Cortex of kidney (tissue), 1 donor: ENCODE measurements around the gene NPFF.

Experiments used
- DNase-seq: peaks from one replicate; lab custom pipeline; 2025; lab: John Stamatoyannopoulos, UW

The NPFF gene

GRCh38 chr12:53513712-53514410 lies 6.6 kb upstream of the NPFF start:
- DNase-seq = no peak

DNA sequence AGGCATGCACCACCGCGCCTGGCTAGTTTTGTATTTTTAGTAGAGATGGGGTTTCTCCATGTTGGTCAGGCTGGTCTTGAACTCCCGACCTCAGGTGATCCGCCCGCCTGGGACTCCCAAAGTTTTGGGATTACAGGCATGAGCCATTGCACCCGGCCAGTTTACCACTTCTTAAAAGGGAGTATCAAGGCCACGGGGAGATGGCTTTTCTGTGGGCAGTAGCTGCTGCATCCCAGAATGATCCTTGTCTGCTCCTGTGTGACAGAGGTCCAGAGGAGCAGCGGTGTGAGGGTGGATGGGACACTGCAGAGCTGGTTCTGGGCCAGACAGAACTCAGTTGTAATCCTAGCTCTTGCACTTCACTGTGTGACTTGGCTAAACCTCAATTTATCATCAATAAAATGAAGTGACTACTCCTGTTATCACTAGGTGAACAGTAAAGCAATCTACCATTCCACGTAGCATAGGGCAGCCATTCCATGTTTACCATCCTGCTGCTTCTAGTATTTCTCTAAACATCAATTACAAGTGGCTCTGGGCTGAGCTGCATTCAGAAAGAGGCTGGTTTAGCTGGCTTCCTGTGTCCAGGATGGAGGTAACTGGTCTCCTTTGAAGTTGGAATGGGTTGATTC lies 3.0 kb upstream of the NPFF start:
- no peak for DNase-seq

GRCh38 chr12:53508534-53509170 lies 1.4 kb upstream of the NPFF start:
- DNase-seq = no peak

DNA sequence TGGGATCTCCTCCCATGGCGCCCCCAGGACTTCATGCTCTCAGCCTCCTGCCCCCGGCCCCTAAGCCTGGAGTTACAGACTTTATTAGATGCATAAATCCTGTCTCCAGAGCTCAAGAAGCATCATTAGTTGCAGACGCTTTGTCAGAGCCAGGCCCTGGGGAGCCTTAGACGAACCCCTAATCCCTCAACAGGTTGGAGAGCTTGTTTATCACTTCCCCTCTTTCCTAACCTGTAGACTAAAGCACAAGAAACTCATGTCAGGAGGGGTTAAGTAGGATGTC lies 260 bp upstream of the NPFF start:
- no peak for DNase-seq

DNA sequence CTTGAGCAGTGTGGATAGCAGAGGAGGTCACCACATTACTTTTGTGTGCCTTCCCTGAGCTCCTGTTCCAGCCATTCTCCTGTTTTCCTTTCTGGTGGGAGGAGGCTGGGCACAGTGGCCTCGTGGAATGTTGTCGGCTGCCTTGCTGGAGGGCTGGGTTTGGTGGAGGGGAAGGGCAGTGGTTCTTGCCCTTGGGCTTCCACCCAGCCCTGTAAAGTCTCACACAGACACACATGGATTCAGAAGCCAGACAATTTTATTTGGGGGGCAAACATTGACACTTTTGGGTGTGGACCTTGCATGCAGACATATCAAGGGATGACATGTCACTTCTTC lies 866 bp downstream of the NPFF start:
- DNase-seq = no peak

GRCh38 chr12:53505555-53506449 lies 1.5 kb downstream of the NPFF start:
- DNase-seq = no peak

GRCh38 chr12:53505086-53505485 lies 2.2 kb downstream of the NPFF start:
- DNase-seq = no peak

GRCh38 chr12:53504004-53504920 lies 3.0 kb downstream of the NPFF start:
- no peak for DNase-seq

DNA sequence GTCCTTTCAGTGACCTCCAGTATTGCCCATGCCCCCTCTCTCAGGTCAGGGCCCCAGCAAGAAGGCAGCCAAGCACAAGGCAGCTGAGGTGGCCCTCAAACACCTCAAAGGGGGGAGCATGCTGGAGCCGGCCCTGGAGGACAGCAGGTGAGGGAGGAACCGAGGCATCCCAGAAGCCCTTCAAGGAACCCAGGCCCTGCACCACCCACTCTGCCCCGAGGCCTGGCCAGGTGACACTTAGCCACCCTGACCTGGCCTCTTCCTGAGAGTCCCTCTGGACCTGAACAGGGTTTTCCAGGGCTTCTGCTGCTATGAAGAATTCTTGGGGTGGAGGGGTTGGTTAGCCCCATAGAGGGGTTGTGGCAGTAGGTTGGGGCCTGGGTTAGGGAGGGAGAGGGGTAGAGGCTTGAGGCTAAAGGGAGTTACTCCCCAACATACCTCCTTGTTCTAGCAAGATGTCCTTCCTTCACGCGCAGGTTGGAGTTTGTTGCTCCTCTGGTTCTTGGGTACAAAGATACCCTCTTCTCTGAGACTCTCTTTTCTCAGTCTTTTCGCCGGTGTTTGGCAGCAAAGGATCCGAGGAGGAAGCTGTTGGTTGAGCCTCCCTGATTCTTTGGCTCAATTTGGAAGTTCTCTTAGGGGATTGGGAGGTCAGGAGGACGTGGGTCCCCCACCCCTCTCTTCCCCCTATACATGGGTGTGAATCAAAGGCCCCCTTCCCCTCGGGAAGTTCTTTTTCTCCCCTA lies 4.1 kb downstream of the NPFF start:
- no peak for DNase-seq

- DNase-seq = no peak
Measured at GRCh38 chr12:53502331-53502730, 5.0 kb downstream of the NPFF start.

DNA sequence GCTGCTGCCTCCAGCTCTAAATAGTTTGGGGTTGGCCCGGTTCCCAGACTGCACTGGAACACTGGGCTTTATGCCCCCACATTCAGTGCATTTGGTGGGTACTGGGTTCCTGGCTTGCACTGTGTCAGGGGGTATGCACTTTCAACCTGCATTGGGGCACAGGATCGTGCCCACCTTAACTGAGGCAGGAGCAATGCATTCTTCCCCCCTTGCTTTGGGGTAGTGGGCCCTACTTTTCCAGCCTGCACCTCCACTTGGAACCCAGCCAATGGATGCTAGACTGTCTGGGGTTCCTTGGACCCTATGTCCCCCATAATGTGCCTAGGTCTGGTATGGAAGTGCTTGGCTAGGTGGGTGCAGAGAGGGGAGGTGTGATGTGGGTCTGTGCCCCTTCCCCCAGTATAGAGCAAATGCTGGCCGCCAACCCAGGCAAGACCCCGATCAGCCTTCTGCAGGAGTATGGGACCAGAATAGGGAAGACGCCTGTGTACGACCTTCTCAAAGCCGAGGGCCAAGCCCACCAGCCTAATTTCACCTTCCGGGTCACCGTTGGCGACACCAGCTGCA lies 5.6 kb downstream of the NPFF start:
- DNase-seq = no peak

DNA sequence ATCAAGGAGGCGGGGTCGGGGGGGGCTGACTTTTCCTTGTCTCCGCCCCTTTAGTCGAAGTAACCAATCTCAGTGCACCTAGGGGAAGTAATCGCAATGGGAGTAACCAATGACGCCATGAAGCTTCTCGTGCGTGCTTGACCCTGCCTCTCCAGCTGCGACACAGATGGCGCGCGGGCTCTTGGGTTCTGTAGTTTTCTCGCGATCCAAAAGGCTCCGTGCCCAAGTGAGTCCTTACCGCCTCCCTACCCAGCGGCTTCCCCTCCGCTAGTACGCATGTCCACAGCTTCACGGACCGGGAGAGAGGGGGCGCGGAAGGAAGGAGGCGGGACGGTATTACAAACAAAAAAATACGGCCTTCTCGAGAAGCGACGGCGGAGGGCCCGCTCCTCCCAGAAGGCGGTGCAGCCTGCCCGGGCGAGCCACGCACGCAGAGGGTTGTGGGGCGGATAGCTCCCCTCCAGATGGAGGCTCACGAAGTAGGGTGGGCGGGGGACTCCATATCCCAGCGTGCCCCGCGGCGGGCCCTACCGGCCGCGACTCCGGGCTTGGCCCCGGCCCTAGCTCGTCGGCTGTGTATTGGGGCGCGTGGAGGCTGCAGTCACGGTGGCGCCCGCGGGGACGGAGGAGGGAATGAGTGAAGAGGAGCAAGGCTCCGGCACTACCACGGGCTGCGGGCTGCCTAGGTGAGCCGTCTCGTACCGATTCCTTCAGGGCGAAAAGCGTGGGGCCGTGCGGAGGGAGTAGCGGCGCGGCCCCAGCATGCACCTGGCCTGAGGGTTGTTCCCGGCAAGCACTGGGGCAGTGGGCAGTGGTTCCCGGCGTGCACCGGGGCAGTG lies 6.3 kb downstream of the NPFF start, which contains the start of gene TARBP2:
TARBP2 (plus strand) TSS at position 508 of the 839 bp plus-strand sequence; CDS start at position 634, 126 bp downstream.
- DNase-seq = peak; percentile 92

GRCh38 chr12:53500142-53500775 lies 7.0 kb downstream of the NPFF start:
- no peak for DNase-seq

DNA sequence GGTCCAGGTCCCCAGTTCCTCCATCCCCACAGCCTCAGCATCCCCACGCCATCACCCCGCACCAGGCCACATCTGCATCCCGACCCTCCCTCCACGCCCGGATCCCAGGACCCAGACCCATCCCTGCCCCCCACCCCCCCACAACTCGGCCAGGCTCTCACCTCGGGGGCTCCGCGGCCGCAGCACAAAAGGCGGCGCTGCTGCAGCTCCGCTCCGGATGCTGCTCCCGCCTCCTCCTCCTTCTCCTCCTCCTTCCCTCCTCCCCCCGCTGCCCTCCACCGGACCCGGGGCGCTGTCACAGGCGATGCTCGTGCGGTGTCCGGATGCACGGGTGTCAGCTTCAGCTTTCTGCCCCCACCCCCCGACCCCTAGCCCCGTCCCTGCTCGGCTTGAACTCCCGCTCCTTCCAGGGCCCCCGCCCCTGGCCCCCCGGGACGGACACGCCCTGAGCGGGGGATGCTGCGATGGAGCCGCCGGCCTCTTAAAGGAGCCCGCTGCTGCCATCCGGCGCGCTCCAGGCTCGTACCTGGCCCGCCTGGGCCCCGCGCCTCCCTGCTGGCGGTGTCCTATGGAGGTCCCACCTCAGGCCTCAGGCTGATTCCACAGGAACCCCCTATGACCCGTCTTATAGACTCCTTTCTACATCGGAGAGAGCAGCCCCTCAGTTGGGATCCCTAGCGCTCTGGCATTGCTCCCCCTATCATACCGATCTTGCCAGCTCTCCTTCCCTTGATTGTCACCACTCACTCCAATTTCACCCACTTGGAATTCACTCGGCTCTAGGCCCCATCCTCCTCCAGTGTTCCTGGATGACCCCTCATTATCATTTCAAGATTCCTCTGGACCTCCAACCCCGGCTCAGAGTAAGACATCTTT lies 7.8 kb downstream of the NPFF start, which contains the start of gene MAP3K12:
MAP3K12 (minus strand) TSS at position 193 of the 876 bp plus-strand sequence. CDS start 12,067 bp downstream, outside the sequence.
- DNase-seq = no peak

DNA sequence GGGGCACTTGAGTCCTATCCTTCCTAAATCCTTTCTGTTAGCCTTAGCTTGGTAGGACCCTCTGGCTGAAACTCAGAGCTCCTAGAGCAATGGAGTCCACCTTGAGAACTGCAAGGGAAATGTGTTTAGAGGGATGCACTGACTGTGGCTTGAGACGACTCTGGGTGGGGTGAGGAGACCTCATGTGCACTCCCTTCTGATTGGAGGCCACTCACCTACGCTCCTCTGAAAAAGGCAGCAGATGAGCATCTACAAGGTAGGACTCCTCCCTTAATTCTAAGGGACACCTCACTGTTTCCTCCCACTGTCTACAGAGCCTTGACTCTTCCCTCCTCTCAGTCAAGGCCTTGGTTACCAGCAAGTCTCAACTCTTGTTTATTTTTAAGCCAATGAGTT lies 9.1 kb downstream of the NPFF start:
- DNase-seq = no peak

DNA sequence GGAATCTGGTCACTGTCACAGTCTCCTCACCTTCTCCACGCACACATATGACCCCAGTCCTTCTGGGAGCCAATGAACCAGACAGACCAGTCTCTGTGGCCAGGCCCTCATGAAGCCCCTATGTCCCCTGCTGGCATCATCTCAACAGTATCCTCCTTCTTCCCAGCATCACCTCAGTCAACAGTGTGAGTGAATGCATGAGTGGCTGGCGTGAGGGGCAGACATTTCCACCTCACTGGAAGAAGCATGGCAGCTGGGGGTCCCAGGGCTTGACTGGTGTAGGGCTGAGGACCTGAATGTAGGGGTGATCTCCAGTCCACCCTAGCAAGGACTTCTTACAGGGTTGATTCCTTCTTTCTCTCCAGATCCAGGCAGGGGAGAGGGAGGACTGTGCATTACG lies 9.8 kb downstream of the NPFF start:
- DNase-seq = no peak

DNA sequence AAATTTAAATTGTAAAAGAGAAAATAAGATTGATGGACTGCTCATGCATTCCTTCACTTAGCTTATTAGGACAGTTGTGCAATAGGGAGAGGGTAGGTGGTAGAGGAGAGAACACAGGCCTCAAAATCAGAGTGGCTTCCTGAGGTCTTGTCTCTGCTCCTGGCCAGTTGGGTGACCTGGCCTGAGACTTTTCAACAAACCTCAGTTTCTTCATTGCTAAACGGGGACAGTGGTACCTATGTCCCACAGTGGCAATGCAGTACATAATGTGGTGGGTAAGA lies 10.6 kb downstream of the NPFF start:
- DNase-seq = no peak
